SK-N-SH (cell line): Measurements from ENCODE around the gene DYNC2H1. TPM values are rescaled to one million over a fixed set of nuclear protein-coding genes. Genes with fewer than 3 reads are reported as not detected.

Source experiments
- CTCF ChIA-PET: fragments of 300-600, 350-600 bp; formaldehyde crosslinking; extraction: SDS; loops from one replicate; lab custom pipeline; 2021; lab: Yijun Ruan, JAX
- POLR2A ChIA-PET: fragments of 350-600 bp; sonication (Branson Sonifier 250); formaldehyde crosslinking; extraction: SDS; loops from one replicate; lab custom pipeline; 2020; ENCODE audit warnings: antibody characterized with exemption, inconsistent platforms; lab: Yijun Ruan, JAX
- DNase-seq: peaks from one replicate; pipeline ENCODE4 v3.0.0; 2012
- H2AFZ ChIP-seq: fragments of 200-600 bp; sonication (generic); 2 replicates; pipeline ENCODE4 v1.8.1; 2016; ENCODE audit warnings: antibody characterized with exemption, mild to moderate bottlenecking, low read depth
- H3F3A ChIP-seq: fragments of 200-600 bp; sonication (generic); replicated peaks from 2 replicates; pipeline ENCODE3; 2016; ENCODE audit warnings: antibody characterized with exemption, mild to moderate bottlenecking; ENCODE audit not compliant: insufficient read depth
- H3K27ac ChIP-seq, 2 experiments: fragments of 200-500 bp in 1 of 2; fragments of 200-600 bp in 1 of 2; sonication (Bioruptor generic) in 1 of 2; sonication (generic), shearing (Covaris generic) in 1 of 2; 2 replicates each; pipeline versions ENCODE4 v1.5.1 to v1.6.1; 2014 to 2016; ENCODE audit warnings: low read depth in 2 of 2, inconsistent platforms in 1 of 2, low read length in 1 of 2, mild to moderate bottlenecking in 1 of 2, mixed read lengths in 1 of 2
- H3K27me3 ChIP-seq: fragments of 200-600 bp; sonication (generic), shearing (Covaris generic); 2 replicates; pipeline ENCODE4 v1.6.1; 2016; ENCODE audit warnings: mixed run types; ENCODE audit not compliant: insufficient read depth
- H3K36me3 ChIP-seq, 2 experiments: fragments of 200-500 bp in 1 of 2; fragments of 200-600 bp in 1 of 2; sonication (Bioruptor generic) in 1 of 2; sonication (generic) in 1 of 2; replicated peaks in 1 of 2; 2 replicates each; pipeline versions ENCODE3 to v1.5.1; 2014 to 2016; ENCODE audit warnings: low read length in 1 of 2, mild to moderate bottlenecking in 1 of 2; ENCODE audit not compliant: insufficient read depth in 2 of 2, control insufficient read depth in 1 of 2
- H3K4me1 ChIP-seq, 2 experiments: fragments of 200-500 bp in 1 of 2; fragments of 200-600 bp in 1 of 2; sonication (Bioruptor generic) in 1 of 2; sonication (generic), shearing (Covaris generic) in 1 of 2; 2 replicates each; pipeline versions ENCODE4 v1.5.1 to v1.6.1; 2014 to 2016; ENCODE audit warnings: low read depth in 1 of 2, low read length in 1 of 2, mixed run types in 1 of 2; ENCODE audit not compliant: insufficient read depth in 2 of 2, control insufficient read depth in 1 of 2
- H3K4me2 ChIP-seq: fragments of 200-600 bp; sonication (generic), shearing (Covaris generic); 2 replicates; pipeline ENCODE4 v1.6.1; 2017; ENCODE audit warnings: mixed run types
- H3K4me3 ChIP-seq, 2 experiments: fragments of 200-500 bp in 1 of 2; fragments of 200-600 bp in 1 of 2; sonication (Bioruptor generic) in 1 of 2; sonication (generic), shearing (Covaris generic) in 1 of 2; 2 replicates each; pipeline versions ENCODE4 v1.5.1 to v1.8.1; 2014 to 2016; ENCODE audit warnings: low read depth in 2 of 2, inconsistent platforms in 1 of 2, low read length in 1 of 2, mild to moderate bottlenecking in 1 of 2, mixed read lengths in 1 of 2, moderate library complexity in 1 of 2
- H3K79me2 ChIP-seq: fragments of 200-600 bp; sonication (generic); 2 replicates; pipeline ENCODE4 v1.8.1; 2017; ENCODE audit warnings: mild to moderate bottlenecking; ENCODE audit not compliant: insufficient read depth
- H3K9ac ChIP-seq: fragments of 200-600 bp; sonication (generic); 2 replicates; pipeline ENCODE4 v1.6.1; 2017; ENCODE audit warnings: mixed run types
- H3K9me2 ChIP-seq: fragments of 200-600 bp; sonication (generic); 2 replicates; pipeline ENCODE4 v1.6.1; 2017; ENCODE audit warnings: mixed run types
- H3K9me3 ChIP-seq: fragments of 200-600 bp; sonication (generic); 2 replicates; pipeline ENCODE4 v1.6.1; 2017; ENCODE audit warnings: mixed run types, mild to moderate bottlenecking, moderate library complexity
- H4K20me1 ChIP-seq: fragments of 200-600 bp; sonication (generic); 2 replicates; pipeline ENCODE4 v1.6.1; 2017; ENCODE audit warnings: mild to moderate bottlenecking, mixed run types; ENCODE audit not compliant: insufficient read depth
- CHD2 ChIP-seq: fragments of 150-350 bp; IDR thresholded peaks from 2 replicates; pipeline ENCODE4 v1.6.1; 2018; ENCODE audit warnings: low read length; ENCODE audit not compliant: partially characterized antibody
- FOSL2 ChIP-seq: IDR thresholded peaks from 2 replicates; pipeline ENCODE4 v1.4.0; 2012; ENCODE audit warnings: low read depth, mild to moderate bottlenecking, moderate library complexity, borderline replicate concordance
- GABPA ChIP-seq: IDR thresholded peaks from 2 replicates; pipeline ENCODE4 v1.4.0; 2012; ENCODE audit warnings: low read depth, mild to moderate bottlenecking
- GATA2 ChIP-seq: sonication (generic); formaldehyde crosslinking; IDR thresholded peaks from 2 replicates; pipeline ENCODE4 v1.5.0; 2020; ENCODE audit warnings: mild to moderate bottlenecking, missing genetic modification reagents
- IRF3 ChIP-seq: fragments of 150-350 bp; IDR thresholded peaks from 2 replicates; pipeline ENCODE4 v1.6.1; 2016; ENCODE audit warnings: mild to moderate bottlenecking, low read depth, low read length
- JUND ChIP-seq: IDR thresholded peaks from 2 replicates; pipeline ENCODE4 v1.4.0; 2012
- MAX ChIP-seq: IDR thresholded peaks from 2 replicates; pipeline ENCODE4 v1.4.0; 2012; ENCODE audit warnings: low read depth
- MEF2A ChIP-seq: IDR thresholded peaks from 2 replicates; pipeline ENCODE4 v1.4.0; 2012; ENCODE audit warnings: low read depth, borderline replicate concordance
- MXI1 ChIP-seq: IDR thresholded peaks from 2 replicates; pipeline ENCODE4 v1.6.1; 2012; ENCODE audit warnings: mild to moderate bottlenecking, low read depth, low read length, improper control_type of control experiment
- NRF1 ChIP-seq: IDR thresholded peaks from 2 replicates; pipeline ENCODE4 v1.6.1; 2012; ENCODE audit warnings: low read depth, mild to moderate bottlenecking, low read length
- PBX3 ChIP-seq: IDR thresholded peaks from 2 replicates; pipeline ENCODE4; 2012
- RCOR1 ChIP-seq: fragments of 150-350 bp; IDR thresholded peaks from 2 replicates; pipeline ENCODE4 v1.6.1; 2017; ENCODE audit warnings: antibody characterized with exemption, low read length
- RFX5 ChIP-seq: IDR thresholded peaks from 2 replicates; pipeline ENCODE4 v1.6.1; 2012; ENCODE audit warnings: mild to moderate bottlenecking, improper control_type of control experiment, low read length
- SIN3A ChIP-seq: IDR thresholded peaks from 2 replicates; pipeline ENCODE4 v1.6.1; 2012; ENCODE audit warnings: low read depth, mild to moderate bottlenecking, low read length, moderate library complexity, borderline replicate concordance
- TAF1 ChIP-seq: IDR thresholded peaks from 2 replicates; pipeline ENCODE4 v1.6.1; 2012; ENCODE audit warnings: low read depth, mild to moderate bottlenecking, low read length, moderate library complexity, borderline replicate concordance
- TEAD4 ChIP-seq: IDR thresholded peaks from 2 replicates; pipeline ENCODE4 v1.4.0; 2012; ENCODE audit warnings: mild to moderate bottlenecking, borderline replicate concordance; ENCODE audit not compliant: insufficient read depth
- ZBTB33 ChIP-seq: IDR thresholded peaks from 2 replicates; pipeline ENCODE4 v1.4.0; 2012; ENCODE audit warnings: low read depth, borderline replicate concordance
- WGBS: methylation state at CpG from one replicate; pipeline ENCODE4 v1.1.6; 2017; ENCODE audit warnings: low lambda C conversion rate; 5-methylcytosine and 5-hydroxymethylcytosine counted together
- polyA plus RNA-seq, 3 experiments: library from polyadenylated mRNA; depleted of rRNA; stranded (reverse); fragments of >200 nt; gene quantifications; 2 replicates each; pipeline ENCODE4 v1.2.3, GENCODE V29; 2012

Gene DYNC2H1
- polyA plus RNA-seq, 1 of the 3 experiments (the other 2 are of a cell fraction): 15.3 TPM

GRCh38 chr11:103315248-103315647 lies 206.0 kb downstream of the DYNC2H1 start:
- TF ChIP-seq TEAD4 (no peak), CHD2 (no peak), MXI1 (no peak), GATA2 (CRISPR knock-in tag) (no peak), PBX3 (no peak), TAF1 (no peak), RCOR1 (no peak), MEF2A (no peak), RFX5 (no peak), IRF3 (no peak), ZBTB33 (no peak), JUND (no peak), NRF1 (no peak), SIN3A (no peak), MAX (no peak), GABPA (no peak), FOSL2 (no peak)
- no peaks in the 10 kb centered on the region for H3K9me3 ChIP-seq
- no peak for DNase-seq
- WGBS: 90% methylated on average over 3 of the region's 3 CpGs
- H2AFZ ChIP-seq: no peak overlapping the region
- no peaks in the 10 kb centered on the region for H3K27me3 ChIP-seq
- H3K36me3 ChIP-seq: peaks cover 3 to 29% of the 10 kb centered on the region in 2 experiments
- no peaks in the 10 kb centered on the region for H3K79me2 ChIP-seq
- no peak overlapping the region for H3K27ac ChIP-seq
- no peaks in the 10 kb centered on the region; a peak in 1 of 4 replicates for H3K4me1 ChIP-seq
- no peak overlapping the region for H3K4me2 ChIP-seq
- H3F3A ChIP-seq: peaks cover 2% of the 10 kb centered on the region
- H3K9me2 ChIP-seq: peaks cover 2% of the 10 kb centered on the region; the same call in 1 of the 2 replicates
- ChIA-PET CTCF (interaction anchor here (0.8 kb wide), 1 partner anchor 285 kb away, joined by 3 read pairs; no protein-coding TSS in a partner anchor), POLR2A (no interaction called here)
- H3K9ac ChIP-seq: no peak overlapping the region
- no peaks in the 10 kb centered on the region for H4K20me1 ChIP-seq
- H3K4me3 ChIP-seq: no peak overlapping the region
